NT2/D1 (cell line): ENCODE measurements around the gene RGS3.

Source experiments
- SUZ12 ChIP-seq: IDR thresholded peaks from 2 replicates; pipeline ENCODE4 v1.6.1; 2011; ENCODE audit not compliant: insufficient read length, insufficient read depth; ENCODE audit errors: extremely low read depth
- ZNF274 ChIP-seq: IDR thresholded peaks from 2 replicates; pipeline ENCODE4 v1.6.1; 2011; ENCODE audit warnings: mild to moderate bottlenecking, low read depth, low read length

GRCh38 chr9:113488071-113488470, 24.5 kb downstream of the RGS3 start:
- TF ChIP-seq SUZ12: no peak
- TF ChIP-seq ZNF274: no peak
